Epithelial cell of proximal tubule (primary cell): Measurements from ENCODE around the gene AACS. TPM values are rescaled to one million over a fixed set of nuclear protein-coding genes. Genes with fewer than 3 reads are reported as not detected.

Experiments used
- DNase-seq: peaks from one replicate; pipeline ENCODE4 v3.0.0-alpha.2; 2011; ENCODE audit warnings: low read depth
- H3K4me3 ChIP-seq: 2 replicates; pipeline ENCODE4 v1.5.1; 2011; ENCODE audit warnings: low read depth, mild to moderate bottlenecking, low read length
- CTCF ChIP-seq: conservative IDR thresholded peaks from 2 replicates; pipeline ENCODE4 v1.5.1; 2012; ENCODE audit warnings: low read depth, mild to moderate bottlenecking, low read length
- total RNA-seq: library from RNA; depleted of rRNA; stranded (reverse); fragments of >200 nt; gene quantifications from 2 replicates; pipeline ENCODE4 v1.2.3, GENCODE V29; 2015

Gene AACS
- total RNA-seq, 1 donor from 2014 or later = 20.6 TPM

- DNase-seq = no peak
- no peak for TF ChIP-seq CTCF
- H3K4me3 ChIP-seq = no peak overlapping the region
Measured at GRCh38 chr12:125171267-125171666, 106.0 kb downstream of the AACS start.

GRCh38 chr12:125172231-125172850 is 107.1 kb downstream of the AACS start:
- no peak for DNase-seq
- no peak overlapping the region for H3K4me3 ChIP-seq
- TF ChIP-seq CTCF = no peak

GRCh38 chr12:125175576-125175975 is 110.3 kb downstream of the AACS start:
- TF ChIP-seq CTCF = no peak

GRCh38 chr12:125178222-125178621 is 113.0 kb downstream of the AACS start:
- no peak overlapping the region for H3K4me3 ChIP-seq
- no peak for DNase-seq
- TF ChIP-seq CTCF = no peak

More at GRCh38 chr12:125175576-125175975, 110.3 kb downstream of the AACS start:
- DNase-seq = no peak
- no peak overlapping the region for H3K4me3 ChIP-seq

GRCh38 chr12:125180144-125180543 is 114.9 kb downstream of the AACS start:
- TF ChIP-seq CTCF = no peak
- DNase-seq = no peak
- no peak overlapping the region for H3K4me3 ChIP-seq

GRCh38 chr12:125181107-125181506 is 115.9 kb downstream of the AACS start:
- TF ChIP-seq CTCF = no peak
- H3K4me3 ChIP-seq = no peak overlapping the region
- DNase-seq = no peak
